Keratinocyte (primary cell): ENCODE results near the gene SELPLG.

ENCODE experiments used
- EZH2 ChIP-seq: IDR thresholded peaks from one replicate; pipeline ENCODE4 v1.6.1; 2012; ENCODE audit warnings: inconsistent platforms, mild to moderate bottlenecking, low read length, moderate library complexity
- TF ChIP-seq, protein P1 (sequence below), 3 experiments: IDR thresholded peaks in 1 of 3; conservative IDR thresholded peaks in 1 of 3; optimal IDR thresholded peaks in 1 of 3; 2 replicates in 2 of 3; 3 replicates in 1 of 3; pipeline versions ENCODE3 to v1.5.1; 2011; ENCODE audit warnings: low read length in 3 of 3, mild to moderate bottlenecking in 3 of 3, moderate library complexity in 2 of 3, control low read depth in 1 of 3, inconsistent platforms in 1 of 3; ENCODE audit not compliant: insufficient read depth in 2 of 3; ENCODE audit errors: extremely low read depth in 1 of 3

DNA sequence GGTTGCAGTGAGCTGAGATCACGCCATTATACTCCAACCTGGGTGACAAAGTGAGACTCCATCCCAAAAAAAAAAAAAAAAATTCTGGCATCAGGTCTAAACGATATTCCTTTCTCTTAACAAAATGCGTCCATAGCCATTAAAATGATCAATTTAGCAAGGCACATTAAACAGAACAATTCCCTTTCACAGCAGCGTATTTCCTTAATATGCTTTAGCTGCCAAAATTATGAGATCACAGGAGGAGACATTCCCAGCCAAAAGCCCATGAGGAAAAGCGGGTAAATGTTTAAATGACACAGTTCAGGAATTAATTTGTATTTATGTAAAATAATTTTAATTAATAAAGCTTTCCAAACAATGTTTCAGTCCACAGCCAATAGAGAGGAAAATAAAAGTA lies 43.0 kb upstream of the SELPLG start:
- no peak for TF ChIP-seq EZH2
- TF ChIP-seq, protein P1, sequence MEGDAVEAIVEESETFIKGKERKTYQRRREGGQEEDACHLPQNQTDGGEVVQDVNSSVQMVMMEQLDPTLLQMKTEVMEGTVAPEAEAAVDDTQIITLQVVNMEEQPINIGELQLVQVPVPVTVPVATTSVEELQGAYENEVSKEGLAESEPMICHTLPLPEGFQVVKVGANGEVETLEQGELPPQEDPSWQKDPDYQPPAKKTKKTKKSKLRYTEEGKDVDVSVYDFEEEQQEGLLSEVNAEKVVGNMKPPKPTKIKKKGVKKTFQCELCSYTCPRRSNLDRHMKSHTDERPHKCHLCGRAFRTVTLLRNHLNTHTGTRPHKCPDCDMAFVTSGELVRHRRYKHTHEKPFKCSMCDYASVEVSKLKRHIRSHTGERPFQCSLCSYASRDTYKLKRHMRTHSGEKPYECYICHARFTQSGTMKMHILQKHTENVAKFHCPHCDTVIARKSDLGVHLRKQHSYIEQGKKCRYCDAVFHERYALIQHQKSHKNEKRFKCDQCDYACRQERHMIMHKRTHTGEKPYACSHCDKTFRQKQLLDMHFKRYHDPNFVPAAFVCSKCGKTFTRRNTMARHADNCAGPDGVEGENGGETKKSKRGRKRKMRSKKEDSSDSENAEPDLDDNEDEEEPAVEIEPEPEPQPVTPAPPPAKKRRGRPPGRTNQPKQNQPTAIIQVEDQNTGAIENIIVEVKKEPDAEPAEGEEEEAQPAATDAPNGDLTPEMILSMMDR (optimal IDR thresholded peaks at IDR 0.05 in 1 of 3, IDR thresholded peaks at IDR 0.05 in 1 of 3, conservative IDR thresholded peaks at IDR 0.05 in 1 of 3; ENCODE audit: extremely low read depth in 1 of 3, insufficient read depth in 2 of 3, low read length in 3 of 3): no peak
